ENCODE results near the gene SUSD5. TPM values are rescaled to one million over a fixed set of nuclear protein-coding genes. Genes with fewer than 3 reads are reported as not detected.
"Not testable (repeated sequence)": the region's sequence is repeated elsewhere in the genome, so short reads cannot be mapped to it uniquely, and the experiment has no call there.

Gene SUSD5
- total RNA-seq, 5 donors from 2014 or later (not counting 1 experiment from before 2014, with no cell fraction given): not detected

- H3K9me3 ChIP-seq: no peaks in the 10 kb centered on the region
- Mint-ChIP-seq H3K4me3 (no peak overlapping the region), H3K27ac (no peak overlapping the region), H3K36me3 (no peaks in the 10 kb centered on the region), H3K27me3 (peaks cover 19% of the 10 kb centered on the region in 2 donors), H3K4me1 (no peaks in the 10 kb centered on the region), H3K9me3 (peaks cover 10 to 16% (median 12%) of the 10 kb centered on the region in 3 donors)
- no peak for ATAC-seq (replicated peaks in 1 of 4)
- ChIA-PET CTCF (no interaction called here), POLR2A (no interaction called here)
- H3K4me3 ChIP-seq (ENCODE audit: control insufficient read depth in 1 of 2, extremely low read depth in 1 of 2, low read length in 1 of 2): no peak overlapping the region
- no peaks in the 10 kb centered on the region for H3K27me3 ChIP-seq (replicated peaks in 1 of 2; ENCODE audit: control insufficient read depth in 2 of 2, extremely low read depth in 1 of 2, insufficient read depth in 2 of 2, low read length in 1 of 2)
- WGBS (ENCODE audit: insufficient coverage): 91% methylated on average over 5 of the region's 13 CpGs
- no peak for DNase-seq
- H3K27ac ChIP-seq (ENCODE audit: low read length): no peak overlapping the region
- H3K4me1 ChIP-seq (ENCODE audit: control insufficient read depth in 1 of 2, extremely low read depth in 1 of 2, insufficient read depth in 2 of 2, low read length in 2 of 2): no peaks in the 10 kb centered on the region
- no peaks in the 10 kb centered on the region for H3K36me3 ChIP-seq (ENCODE audit: control insufficient read depth in 2 of 2, extremely low read depth in 1 of 2, insufficient read depth in 1 of 2, low read length in 1 of 2)
These were observed 31.9 kb downstream of the SUSD5 start for GRCh38 chr3:33186524-33187367.

GRCh38 chr3:33184863-33185262 lies 33.7 kb downstream of the SUSD5 start:
- Histone ChIP-seq H3K36me3 (ENCODE audit: control insufficient read depth in 2 of 2, extremely low read depth in 1 of 2, insufficient read depth in 1 of 2, low read length in 1 of 2) (no peaks in the 10 kb centered on the region), H3K4me3 (ENCODE audit: control insufficient read depth in 1 of 2, extremely low read depth in 1 of 2, low read length in 1 of 2) (no peak overlapping the region), H3K27ac (ENCODE audit: low read length) (no peak overlapping the region), H3K27me3 (replicated peaks in 1 of 2; ENCODE audit: control insufficient read depth in 2 of 2, extremely low read depth in 1 of 2, insufficient read depth in 2 of 2, low read length in 1 of 2) (no peaks in the 10 kb centered on the region), H3K4me1 (ENCODE audit: control insufficient read depth in 1 of 2, extremely low read depth in 1 of 2, insufficient read depth in 2 of 2, low read length in 2 of 2) (no peaks in the 10 kb centered on the region), H3K9me3 (no peaks in the 10 kb centered on the region)
- H3K9me3 Mint-ChIP-seq: peaks cover 10 to 16% (median 14%) of the 10 kb centered on the region in 3 donors
- H3K36me3 Mint-ChIP-seq: no peaks in the 10 kb centered on the region
- peaks cover 19% of the 10 kb centered on the region in 2 donors for H3K27me3 Mint-ChIP-seq
- no peak overlapping the region for H3K27ac Mint-ChIP-seq
- no peak for ATAC-seq (replicated peaks in 1 of 4)
- no peaks in the 10 kb centered on the region for H3K4me1 Mint-ChIP-seq
- WGBS (ENCODE audit: insufficient coverage): 43% methylated on average over 1 of the region's 2 CpGs
- ChIA-PET CTCF (no interaction called here), POLR2A (no interaction called here)
- no peak for DNase-seq
- no peak overlapping the region for H3K4me3 Mint-ChIP-seq

- H3K36me3 Mint-ChIP-seq; POLR2A ChIA-PET; H3K9me3 ChIP-seq; H3K36me3 ChIP-seq (ENCODE audit: control insufficient read depth in 2 of 2, extremely low read depth in 1 of 2, insufficient read depth in 1 of 2, low read length in 1 of 2); ATAC-seq (replicated peaks in 1 of 4); H3K4me1 ChIP-seq (ENCODE audit: control insufficient read depth in 1 of 2, extremely low read depth in 1 of 2, insufficient read depth in 2 of 2, low read length in 2 of 2); H3K27ac Mint-ChIP-seq; H3K4me1 Mint-ChIP-seq; H3K4me3 Mint-ChIP-seq; CTCF ChIA-PET; H3K27me3 ChIP-seq (replicated peaks in 1 of 2; ENCODE audit: control insufficient read depth in 2 of 2, extremely low read depth in 1 of 2, insufficient read depth in 2 of 2, low read length in 1 of 2); H3K27ac ChIP-seq (ENCODE audit: low read length); DNase-seq; H3K4me3 ChIP-seq (ENCODE audit: control insufficient read depth in 1 of 2, extremely low read depth in 1 of 2, low read length in 1 of 2): not testable (repeated sequence)
- peaks cover 10 to 23% (median 20%) of the 10 kb centered on the region in 3 donors for H3K9me3 Mint-ChIP-seq
- whole genome bisulfite sequencing (ENCODE audit: insufficient coverage): no CpG with 5 or more reads among the region's 1 CpG
- peaks cover 9 to 12% of the 10 kb centered on the region in 2 donors for H3K27me3 Mint-ChIP-seq
These were observed 37.0 kb downstream of the SUSD5 start for GRCh38 chr3:33181641-33182040.

GRCh38 chr3:33181229-33181628 lies 37.4 kb downstream of the SUSD5 start:
- H3K9me3 Mint-ChIP-seq: peaks cover 10 to 23% (median 20%) of the 10 kb centered on the region in 3 donors
- H3K27ac ChIP-seq (ENCODE audit: low read length): no peak overlapping the region
- H3K36me3 ChIP-seq (ENCODE audit: control insufficient read depth in 2 of 2, extremely low read depth in 1 of 2, insufficient read depth in 1 of 2, low read length in 1 of 2): no peaks in the 10 kb centered on the region
- CTCF ChIA-PET: no interaction called here
- no peak for DNase-seq
- WGBS (ENCODE audit: insufficient coverage): 100% methylated on average over 1 of the region's 5 CpGs
- no peaks in the 10 kb centered on the region for H3K4me1 Mint-ChIP-seq
- no peak overlapping the region for H3K27ac Mint-ChIP-seq
- peaks cover 6% of the 10 kb centered on the region for H3K36me3 Mint-ChIP-seq
- H3K9me3 ChIP-seq: peaks cover 5% of the 10 kb centered on the region
- no peaks in the 10 kb centered on the region for H3K4me1 ChIP-seq (ENCODE audit: control insufficient read depth in 1 of 2, extremely low read depth in 1 of 2, insufficient read depth in 2 of 2, low read length in 2 of 2)
- no peak overlapping the region for H3K4me3 Mint-ChIP-seq
- H3K27me3 ChIP-seq (replicated peaks in 1 of 2; ENCODE audit: control insufficient read depth in 2 of 2, extremely low read depth in 1 of 2, insufficient read depth in 2 of 2, low read length in 1 of 2): no peaks in the 10 kb centered on the region
- H3K4me3 ChIP-seq (ENCODE audit: control insufficient read depth in 1 of 2, extremely low read depth in 1 of 2, low read length in 1 of 2): no peak overlapping the region
- ATAC-seq (replicated peaks in 1 of 4): no peak
- H3K27me3 Mint-ChIP-seq: peaks cover 6 to 9% of the 10 kb centered on the region in 2 donors
- POLR2A ChIA-PET: interaction anchor here in 1 of 2 donors (0.7 kb wide), 1 partner anchor 644 kb away, joined by 3 read pairs; no protein-coding TSS in a partner anchor

- H3K4me3 ChIP-seq (ENCODE audit: control insufficient read depth in 1 of 2, extremely low read depth in 1 of 2, low read length in 1 of 2): no peak overlapping the region
- ChIA-PET CTCF (no interaction called here), POLR2A (no interaction called here)
- no peak for ATAC-seq (replicated peaks in 1 of 4)
- no peaks in the 10 kb centered on the region for H3K36me3 ChIP-seq (ENCODE audit: control insufficient read depth in 2 of 2, extremely low read depth in 1 of 2, insufficient read depth in 1 of 2, low read length in 1 of 2)
- H3K4me1 ChIP-seq (ENCODE audit: control insufficient read depth in 1 of 2, extremely low read depth in 1 of 2, insufficient read depth in 2 of 2, low read length in 2 of 2): no peaks in the 10 kb centered on the region
- H3K9me3 ChIP-seq: peaks cover 5% of the 10 kb centered on the region
- Mint-ChIP-seq H3K36me3 (peaks cover 6% of the 10 kb centered on the region), H3K27ac (no peak overlapping the region), H3K27me3 (peaks cover 0 to 3% of the 10 kb centered on the region in 2 donors), H3K4me3 (no peak overlapping the region), H3K9me3 (peaks cover 4 to 23% (median 15%) of the 10 kb centered on the region in 3 donors), H3K4me1 (no peaks in the 10 kb centered on the region)
- DNase-seq: no peak
- no peak overlapping the region for H3K27ac ChIP-seq (ENCODE audit: low read length)
- WGBS (ENCODE audit: insufficient coverage): no CpG with 5 or more reads among the region's 1 CpG
- H3K27me3 ChIP-seq (replicated peaks in 1 of 2; ENCODE audit: control insufficient read depth in 2 of 2, extremely low read depth in 1 of 2, insufficient read depth in 2 of 2, low read length in 1 of 2): no peaks in the 10 kb centered on the region
These were observed 39.5 kb downstream of the SUSD5 start for GRCh38 chr3:33179132-33179531.

- ChIA-PET CTCF (no interaction called here), POLR2A (no interaction called here)
- Histone ChIP-seq H3K9me3 (peaks cover 5% of the 10 kb centered on the region), H3K27ac (ENCODE audit: low read length) (no peak overlapping the region), H3K27me3 (replicated peaks in 1 of 2; ENCODE audit: control insufficient read depth in 2 of 2, extremely low read depth in 1 of 2, insufficient read depth in 2 of 2, low read length in 1 of 2) (no peaks in the 10 kb centered on the region), H3K36me3 (ENCODE audit: control insufficient read depth in 2 of 2, extremely low read depth in 1 of 2, insufficient read depth in 1 of 2, low read length in 1 of 2) (no peaks in the 10 kb centered on the region), H3K4me1 (ENCODE audit: control insufficient read depth in 1 of 2, extremely low read depth in 1 of 2, insufficient read depth in 2 of 2, low read length in 2 of 2) (no peaks in the 10 kb centered on the region), H3K4me3 (ENCODE audit: control insufficient read depth in 1 of 2, extremely low read depth in 1 of 2, low read length in 1 of 2) (no peak overlapping the region)
- H3K4me1 Mint-ChIP-seq: peaks cover 7 to 9% (median 8%) of the 10 kb centered on the region in 3 donors
- DNase-seq (no peak), ATAC-seq (replicated peaks in 1 of 4) (no peak)
- H3K36me3 Mint-ChIP-seq: peaks cover 6% of the 10 kb centered on the region
- no peak overlapping the region for H3K4me3 Mint-ChIP-seq
- 96% methylated on average over 16 of the region's 19 CpGs for WGBS (ENCODE audit: insufficient coverage)
- H3K27ac Mint-ChIP-seq: no peak overlapping the region
- H3K9me3 Mint-ChIP-seq: peaks cover 0 to 8% (median 6%) of the 10 kb centered on the region in 3 donors
- H3K27me3 Mint-ChIP-seq: no peaks in the 10 kb centered on the region
These were observed 43.7 kb downstream of the SUSD5 start for GRCh38 chr3:33174711-33175414.

All from T-cell (primary cell).